GM04504 (cell line): ENCODE measurements around the gene PRR23A.

ENCODE experiments used
- DNase-seq: peaks from one replicate; pipeline ENCODE4 v3.0.0-alpha.2; 2012; ENCODE audit warnings: low read depth

Gene PRR23A

GRCh38 chr3:138972941-138973340, 33.1 kb downstream of the PRR23A start:
- no peak for DNase-seq

GRCh38 chr3:138971766-138972320, 34.2 kb downstream of the PRR23A start:
- DNase-seq: no peak

GRCh38 chr3:138964923-138965322, 41.1 kb downstream of the PRR23A start:
- no peak for DNase-seq

GRCh38 chr3:138964264-138964663, 41.8 kb downstream of the PRR23A start:
- no peak for DNase-seq

- no peak for DNase-seq
Measured at GRCh38 chr3:138962854-138963560, 43.1 kb downstream of the PRR23A start.

- no peak for DNase-seq
Measured at GRCh38 chr3:138960417-138960852, 45.6 kb downstream of the PRR23A start.
